ENCODE results near the gene USP36.

The USP36 gene

DNA sequence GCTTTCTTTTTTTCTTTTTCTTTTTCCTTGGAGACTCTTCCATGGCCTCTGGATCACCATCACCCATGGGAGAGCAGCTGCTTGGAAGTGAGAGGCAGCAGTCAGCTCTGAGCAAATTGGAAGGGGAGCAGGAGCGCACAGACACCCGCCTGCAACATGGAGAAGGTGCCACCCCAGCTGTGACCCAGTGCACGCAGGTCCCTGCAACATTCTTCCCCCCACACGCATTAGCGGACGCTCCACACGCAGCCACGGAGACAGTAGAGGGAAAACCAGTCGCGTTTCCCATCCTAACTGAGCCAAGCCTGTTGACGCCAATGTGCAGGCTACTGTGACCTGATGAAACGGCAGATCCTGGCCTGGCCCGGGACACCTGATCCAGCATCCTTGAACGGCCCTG is 38.2 kb downstream of the USP36 start:
- TF ChIP-seq CEBPB (IDR thresholded peaks at IDR 0.05) (no peak), EGR1 (IDR thresholded peaks at IDR 0.05) (no peak), TEAD4 (IDR thresholded peaks at IDR 0.05) (no peak)
- TF ChIP-seq, protein P1, sequence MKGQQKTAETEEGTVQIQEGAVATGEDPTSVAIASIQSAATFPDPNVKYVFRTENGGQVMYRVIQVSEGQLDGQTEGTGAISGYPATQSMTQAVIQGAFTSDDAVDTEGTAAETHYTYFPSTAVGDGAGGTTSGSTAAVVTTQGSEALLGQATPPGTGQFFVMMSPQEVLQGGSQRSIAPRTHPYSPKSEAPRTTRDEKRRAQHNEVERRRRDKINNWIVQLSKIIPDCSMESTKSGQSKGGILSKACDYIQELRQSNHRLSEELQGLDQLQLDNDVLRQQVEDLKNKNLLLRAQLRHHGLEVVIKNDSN (IDR thresholded peaks at IDR 0.05): no peak

DNA sequence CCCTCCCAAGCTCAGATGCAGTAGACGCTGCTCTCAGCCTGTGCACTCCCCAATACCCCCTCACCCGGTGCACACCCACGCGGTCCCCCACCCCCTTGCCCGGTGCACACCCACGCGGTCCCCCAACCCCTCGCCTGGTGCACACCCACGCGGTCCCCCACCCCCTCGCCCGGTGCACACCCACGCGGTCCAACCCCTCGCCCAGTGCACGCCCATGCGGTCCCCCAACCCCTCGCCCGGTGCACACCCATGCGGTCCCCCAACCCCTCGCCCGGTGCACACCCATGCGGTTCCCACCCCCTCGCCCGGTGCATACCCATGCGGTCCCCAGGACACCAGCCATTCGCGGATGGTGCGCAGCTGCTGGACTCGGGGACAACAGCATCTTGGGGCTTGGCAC is 38.6 kb downstream of the USP36 start:
- TF ChIP-seq TAF1 (IDR thresholded peaks at IDR 0.05; ENCODE audit: low read depth) (no peak), CEBPB (IDR thresholded peaks at IDR 0.05) (no peak), EGR1 (IDR thresholded peaks at IDR 0.05) (no peak), ZBTB7A (IDR thresholded peaks at IDR 0.05; ENCODE audit: low read depth) (no peak), CREB1 (IDR thresholded peaks at IDR 0.05; ENCODE audit: low read depth) (no peak), YY1 (IDR thresholded peaks at IDR 0.05; ENCODE audit: low read depth) (no peak), NFIC (IDR thresholded peaks at IDR 0.05) (no peak), TEAD4 (IDR thresholded peaks at IDR 0.05) (no peak), FOXM1 (IDR thresholded peaks at IDR 0.05; ENCODE audit: borderline replicate concordance, low read depth) (no peak), RAD21 (IDR thresholded peaks at IDR 0.05; ENCODE audit: low read depth) (no peak), TCF12 (IDR thresholded peaks at IDR 0.05; ENCODE audit: low read depth) (no peak), EP300 (IDR thresholded peaks at IDR 0.05; ENCODE audit: borderline replicate concordance) (no peak)
- TF ChIP-seq, protein P2, sequence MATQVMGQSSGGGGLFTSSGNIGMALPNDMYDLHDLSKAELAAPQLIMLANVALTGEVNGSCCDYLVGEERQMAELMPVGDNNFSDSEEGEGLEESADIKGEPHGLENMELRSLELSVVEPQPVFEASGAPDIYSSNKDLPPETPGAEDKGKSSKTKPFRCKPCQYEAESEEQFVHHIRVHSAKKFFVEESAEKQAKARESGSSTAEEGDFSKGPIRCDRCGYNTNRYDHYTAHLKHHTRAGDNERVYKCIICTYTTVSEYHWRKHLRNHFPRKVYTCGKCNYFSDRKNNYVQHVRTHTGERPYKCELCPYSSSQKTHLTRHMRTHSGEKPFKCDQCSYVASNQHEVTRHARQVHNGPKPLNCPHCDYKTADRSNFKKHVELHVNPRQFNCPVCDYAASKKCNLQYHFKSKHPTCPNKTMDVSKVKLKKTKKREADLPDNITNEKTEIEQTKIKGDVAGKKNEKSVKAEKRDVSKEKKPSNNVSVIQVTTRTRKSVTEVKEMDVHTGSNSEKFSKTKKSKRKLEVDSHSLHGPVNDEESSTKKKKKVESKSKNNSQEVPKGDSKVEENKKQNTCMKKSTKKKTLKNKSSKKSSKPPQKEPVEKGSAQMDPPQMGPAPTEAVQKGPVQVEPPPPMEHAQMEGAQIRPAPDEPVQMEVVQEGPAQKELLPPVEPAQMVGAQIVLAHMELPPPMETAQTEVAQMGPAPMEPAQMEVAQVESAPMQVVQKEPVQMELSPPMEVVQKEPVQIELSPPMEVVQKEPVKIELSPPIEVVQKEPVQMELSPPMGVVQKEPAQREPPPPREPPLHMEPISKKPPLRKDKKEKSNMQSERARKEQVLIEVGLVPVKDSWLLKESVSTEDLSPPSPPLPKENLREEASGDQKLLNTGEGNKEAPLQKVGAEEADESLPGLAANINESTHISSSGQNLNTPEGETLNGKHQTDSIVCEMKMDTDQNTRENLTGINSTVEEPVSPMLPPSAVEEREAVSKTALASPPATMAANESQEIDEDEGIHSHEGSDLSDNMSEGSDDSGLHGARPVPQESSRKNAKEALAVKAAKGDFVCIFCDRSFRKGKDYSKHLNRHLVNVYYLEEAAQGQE (IDR thresholded peaks at IDR 0.05; ENCODE audit: low read depth): no peak
- TF ChIP-seq, protein P3, sequence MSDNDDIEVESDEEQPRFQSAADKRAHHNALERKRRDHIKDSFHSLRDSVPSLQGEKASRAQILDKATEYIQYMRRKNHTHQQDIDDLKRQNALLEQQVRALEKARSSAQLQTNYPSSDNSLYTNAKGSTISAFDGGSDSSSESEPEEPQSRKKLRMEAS (IDR thresholded peaks at IDR 0.05): no peak

DNA sequence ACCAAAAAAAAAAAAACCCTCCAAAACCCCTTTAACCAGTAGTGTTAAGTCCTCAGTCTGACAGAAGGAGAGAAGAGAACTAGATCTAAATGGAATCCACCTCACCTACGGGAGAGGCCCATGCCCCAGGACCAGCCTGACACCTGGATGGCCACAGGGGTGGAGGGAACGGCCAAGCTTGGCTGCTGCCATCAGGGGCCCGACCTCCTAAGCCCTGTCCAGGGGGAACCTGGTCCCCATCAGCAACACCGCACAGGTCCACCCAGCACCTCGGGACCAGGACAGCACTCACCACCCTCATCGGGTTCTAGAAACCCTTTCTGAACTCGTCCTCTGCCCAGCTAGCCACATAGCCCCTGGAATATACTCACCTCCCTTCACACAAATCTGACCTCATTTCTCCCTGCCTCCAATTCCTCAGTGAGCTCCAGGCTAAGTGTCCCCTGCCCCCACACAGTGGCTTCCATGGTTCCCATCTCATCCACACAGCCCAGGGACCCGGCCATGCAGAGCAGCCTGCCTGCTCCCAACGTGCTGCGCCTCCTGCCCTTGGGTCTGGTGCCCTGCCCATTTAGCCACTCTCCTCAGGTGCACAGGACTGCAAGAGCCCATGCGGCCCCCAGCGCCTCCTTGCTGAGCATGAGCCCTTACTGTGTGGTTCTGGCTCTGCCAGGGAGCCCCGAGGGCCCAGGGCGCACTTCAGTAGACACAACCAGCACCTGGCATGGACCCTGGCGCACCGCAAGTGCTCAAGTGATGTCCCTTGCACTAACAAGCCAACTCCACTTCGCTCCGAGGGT is 40.3 kb downstream of the USP36 start:
- no peak for TF ChIP-seq FOXM1 (IDR thresholded peaks at IDR 0.05; ENCODE audit: borderline replicate concordance, low read depth)
- no peak for TF ChIP-seq NFIC (IDR thresholded peaks at IDR 0.05)
- TF ChIP-seq RAD21 (IDR thresholded peaks at IDR 0.05; ENCODE audit: low read depth): no peak

DNA sequence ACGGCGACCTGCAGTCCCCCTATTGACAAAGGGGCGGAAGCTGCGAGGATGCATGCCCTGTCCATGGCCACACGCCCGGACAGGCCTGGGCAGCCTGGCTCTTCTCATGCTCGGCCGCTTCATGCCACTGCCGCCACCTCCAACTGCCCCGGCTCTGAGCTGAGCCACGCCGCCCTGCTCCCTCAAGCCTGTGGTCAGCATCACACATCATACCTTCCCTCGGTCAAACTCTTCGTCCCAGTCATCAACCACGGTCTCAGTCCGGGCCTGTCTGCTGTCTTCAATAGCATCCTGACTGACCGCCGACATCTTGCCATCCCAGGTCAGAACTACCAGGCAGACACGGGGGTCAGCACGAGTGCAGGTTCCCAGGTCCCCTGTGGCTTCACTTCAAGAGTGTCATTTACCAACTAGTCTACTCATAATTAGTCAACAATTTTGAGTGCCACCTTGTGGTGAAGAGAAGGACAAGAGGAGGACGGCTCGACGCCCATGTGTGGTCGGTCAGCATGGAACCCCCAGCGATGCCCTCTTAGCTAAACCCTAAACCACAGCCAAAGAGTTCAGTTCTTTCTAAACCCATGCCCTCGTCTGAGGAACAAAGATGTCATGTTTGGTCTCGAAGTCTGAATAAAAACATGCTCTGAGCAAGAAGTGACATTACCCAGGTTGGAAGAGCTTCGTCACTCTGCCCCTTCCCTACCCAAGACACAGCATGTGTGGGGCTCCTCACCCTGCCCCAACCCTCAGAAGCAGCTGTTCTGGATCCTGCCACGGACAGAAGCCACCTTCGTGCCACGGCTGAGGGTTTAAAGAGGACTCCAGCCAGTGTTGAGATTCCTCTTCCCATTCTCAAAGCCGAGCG is 41.7 kb downstream of the USP36 start:
- no peak for TF ChIP-seq TEAD4 (IDR thresholded peaks at IDR 0.05)
- TF ChIP-seq EGR1 (IDR thresholded peaks at IDR 0.05): no peak
- no peak for TF ChIP-seq CEBPB (IDR thresholded peaks at IDR 0.05)
- TF ChIP-seq, protein P2 (IDR thresholded peaks at IDR 0.05; ENCODE audit: low read depth): no peak
- TF ChIP-seq, protein P3 (IDR thresholded peaks at IDR 0.05): no peak
- no peak for TF ChIP-seq CREB1 (IDR thresholded peaks at IDR 0.05; ENCODE audit: low read depth)
- no peak for TF ChIP-seq RAD21 (IDR thresholded peaks at IDR 0.05; ENCODE audit: low read depth)
- TF ChIP-seq EP300 (IDR thresholded peaks at IDR 0.05; ENCODE audit: borderline replicate concordance): no peak
- no peak for TF ChIP-seq NFIC (IDR thresholded peaks at IDR 0.05)
- TF ChIP-seq FOXM1 (IDR thresholded peaks at IDR 0.05; ENCODE audit: borderline replicate concordance, low read depth): no peak
- TF ChIP-seq YY1 (IDR thresholded peaks at IDR 0.05; ENCODE audit: low read depth): no peak
- no peak for TF ChIP-seq TAF1 (IDR thresholded peaks at IDR 0.05; ENCODE audit: low read depth)

DNA sequence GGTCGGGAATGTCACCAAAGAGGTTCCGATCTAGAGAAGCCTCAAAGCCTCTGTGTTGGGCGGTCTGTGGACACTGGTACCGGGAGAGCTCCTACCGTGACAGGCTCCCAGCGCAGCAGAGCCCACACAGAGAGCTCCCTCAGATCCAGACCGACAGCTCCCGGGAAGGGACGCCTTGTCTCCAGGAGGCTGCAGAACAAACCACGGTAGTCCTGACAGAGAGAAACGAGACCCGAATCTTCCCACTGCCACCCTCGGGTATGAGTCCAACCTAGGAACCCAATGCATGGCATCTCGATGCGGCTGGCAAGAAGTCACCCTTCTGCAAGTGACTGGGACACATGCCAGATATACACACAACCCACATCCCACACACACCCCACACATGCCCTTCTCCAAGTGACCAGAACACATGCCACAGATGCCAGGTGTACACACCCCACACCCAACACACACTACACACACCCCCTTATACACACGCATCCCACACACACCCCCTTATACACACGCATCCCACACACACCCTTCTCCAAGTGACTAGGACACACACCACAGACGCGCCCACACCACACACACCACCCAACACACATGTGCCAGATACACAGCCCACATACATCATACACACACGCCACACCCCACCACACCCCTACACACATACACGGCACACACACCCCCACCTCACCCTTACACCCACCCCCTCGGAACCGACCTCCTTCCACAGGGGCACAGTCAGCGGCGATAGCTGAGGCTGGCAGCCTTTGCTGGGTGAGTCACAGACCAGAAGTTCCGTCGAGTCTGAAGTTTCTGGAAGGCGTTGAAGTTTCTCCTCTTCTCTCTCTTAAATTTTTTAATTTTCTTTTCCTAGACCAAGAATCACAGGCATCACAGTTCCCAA is 42.7 kb downstream of the USP36 start:
- no peak for TF ChIP-seq EGR1 (IDR thresholded peaks at IDR 0.05)
- TF ChIP-seq, protein P2 (IDR thresholded peaks at IDR 0.05; ENCODE audit: low read depth): no peak
- no peak for TF ChIP-seq TAF1 (IDR thresholded peaks at IDR 0.05; ENCODE audit: low read depth)
- TF ChIP-seq CEBPB (IDR thresholded peaks at IDR 0.05): no peak
- TF ChIP-seq, protein P3 (IDR thresholded peaks at IDR 0.05): no peak
- TF ChIP-seq TCF12 (IDR thresholded peaks at IDR 0.05; ENCODE audit: low read depth): no peak
- no peak for TF ChIP-seq ZBTB7A (IDR thresholded peaks at IDR 0.05; ENCODE audit: low read depth)

Measured in Ishikawa (cell line).